HG02571 (cell line): ENCODE data around the gene IFNLR1.

Experiments used
- ATAC-seq: cut with Tn5 transposase; IDR thresholded peaks from one replicate; pipeline ENCODE4 v1.9.1; 2021; ENCODE audit warnings: mild to moderate bottlenecking, moderate library complexity; ENCODE audit not compliant: unreplicated experiment

IFNLR1 gene

GRCh38 chr1:24108334-24109165 is 78.5 kb downstream of the IFNLR1 start:
- ATAC-seq, result no peak

- ATAC-seq, result no peak
Observed at GRCh38 chr1:24107462-24108138, 79.5 kb downstream of the IFNLR1 start.

GRCh38 chr1:24105368-24106160 is 81.5 kb downstream of the IFNLR1 start:
- ATAC-seq, result no peak

- no peak for ATAC-seq
Observed at GRCh38 chr1:24104854-24105253, 82.2 kb downstream of the IFNLR1 start.
